K562 (cell line): ENCODE data around the gene MAP3K12. TPM values are rescaled to one million over a fixed set of nuclear protein-coding genes. Genes with fewer than 3 reads are reported as not detected.

Source experiments
- ATF1 ChIP-seq, 2 experiments: fragments of 450-650 bp in 1 of 2; IDR thresholded peaks; 2 replicates each; pipeline ENCODE4 v1.6.1; 2016; ENCODE audit warnings: missing compliant biosample characterization in 1 of 2, missing genetic modification characterization in 1 of 2
- BDP1 ChIP-seq: IDR thresholded peaks from 3 replicates; pipeline ENCODE4 v1.6.1; 2011; ENCODE audit not compliant: insufficient read length, insufficient read depth
- CTBP1 ChIP-seq: fragments of 450-650 bp; IDR thresholded peaks from 2 replicates; pipeline ENCODE4 v1.6.1; 2016; ENCODE audit warnings: borderline replicate concordance
- ETV6 ChIP-seq, 3 experiments: fragments of 150-350 bp in 1 of 3; sonication (generic) in 1 of 3; formaldehyde crosslinking in 1 of 3; IDR thresholded peaks; 2 replicates each; pipeline versions ENCODE4 v1.6.1 to v1.8.0; 2014 to 2022; ENCODE audit warnings: borderline replicate concordance in 2 of 3, low read depth in 2 of 3, antibody characterized with exemption in 1 of 3, low read length in 1 of 3, mild to moderate bottlenecking in 1 of 3, missing genetic modification reagents in 1 of 3
- FOSL1 ChIP-seq: fragments of 200-800 bp; sonication (Bioruptor generic); conservative IDR thresholded peaks from 2 replicates; pipeline ENCODE4 v1.6.1; 2016; ENCODE audit warnings: missing genetic modification characterization, missing compliant biosample characterization
- FUS ChIP-seq: fragments of 200-400 bp; formaldehyde crosslinking; optimal IDR thresholded peaks from 2 replicates; pipeline ENCODE3; 2017; ENCODE audit warnings: low read depth, low read length
- HNRNPK ChIP-seq: fragments of 200-400 bp; formaldehyde crosslinking; IDR thresholded peaks from one replicate; pipeline ENCODE4 v1.6.1; 2018; ENCODE audit warnings: mild to moderate bottlenecking, low read depth, low read length; ENCODE audit not compliant: poor library complexity, severe bottlenecking
- IFI16 ChIP-seq: fragments of 250-450 bp; sonication (Bioruptor Pico); IDR thresholded peaks from 2 replicates; pipeline ENCODE4 v2.1.2; 2022; ENCODE audit warnings: mild to moderate bottlenecking, inconsistent platforms
- KDM5B ChIP-seq: fragments of 200-600 bp; sonication (generic); IDR thresholded peaks from 2 replicates; pipeline ENCODE4 v1.6.1; 2012; ENCODE audit warnings: low read depth, mild to moderate bottlenecking, moderate library complexity, low read length, control low read depth, inconsistent platforms; ENCODE audit not compliant: insufficient replicate concordance
- KLF10 ChIP-seq: fragments of 250-450 bp; sonication (Bioruptor Pico); IDR thresholded peaks from 2 replicates; pipeline ENCODE4 v1.6.1; 2021; ENCODE audit warnings: matching md5 sums
- MXD1 ChIP-seq: fragments of 250-450 bp; sonication (Bioruptor Pico); IDR thresholded peaks from 2 replicates; pipeline ENCODE4 v1.8.0; 2021; ENCODE audit warnings: borderline replicate concordance, mild to moderate bottlenecking, moderate library complexity; ENCODE audit not compliant: poor library complexity, severe bottlenecking
- RBM22 ChIP-seq: fragments of 200-400 bp; formaldehyde crosslinking; IDR thresholded peaks from 2 replicates; pipeline ENCODE4 v1.6.1; 2018; ENCODE audit warnings: low read length, low read depth; ENCODE audit not compliant: poor library complexity, severe bottlenecking
- SMAD4 ChIP-seq: fragments of 250-450 bp; sonication (Bioruptor Pico); conservative IDR thresholded peaks from 2 replicates; pipeline ENCODE4 v1.8.0; 2021; ENCODE audit warnings: inconsistent platforms, mild to moderate bottlenecking, moderate library complexity
- SRSF7 ChIP-seq: fragments of 200-400 bp; formaldehyde crosslinking; optimal IDR thresholded peaks from 2 replicates; pipeline ENCODE3; 2017; ENCODE audit warnings: mild to moderate bottlenecking, low read depth, low read length
- U2AF2 ChIP-seq: fragments of 200-400 bp; formaldehyde crosslinking; optimal IDR thresholded peaks from 2 replicates; pipeline ENCODE3; 2017; ENCODE audit warnings: low read depth, mild to moderate bottlenecking, low read length
- ZEB2 ChIP-seq: fragments of 450-650 bp; IDR thresholded peaks from 2 replicates; pipeline ENCODE4 v1.6.1; 2016
- ZNF134 ChIP-seq: fragments of 250-450 bp; sonication (Bioruptor Pico); conservative IDR thresholded peaks from 2 replicates; pipeline ENCODE4 v1.4.0; 2020
- ZNF583 ChIP-seq: fragments of 250-450 bp; sonication (Bioruptor Pico); IDR thresholded peaks from 2 replicates; pipeline ENCODE4 v1.4.0; 2020
- polyA plus RNA-seq, 8 experiments: library from polyadenylated mRNA; depleted of rRNA in 4 of 8; stranded (reverse) in 5 of 8; unstranded in 3 of 8; fragments of >200 nt; fragmentation: Nextera tagmentation in 2 of 8; fragmentation: Illumina TruSeq in 1 of 8; extraction: Ambion mirVana in 2 of 8; extraction: Trizol in 1 of 8; gene quantifications; 2 replicates each; pipeline versions ENCODE4 v1.2.1 to v1.2.3, GENCODE V29; 2011 to 2014; ENCODE audit warnings: inconsistent platforms in 1 of 8, missing spikeins in 1 of 8
- total RNA-seq, 7 experiments: library from RNA; depleted of rRNA in 6 of 7; stranded (reverse); fragments of >200 nt in 6 of 7; fragmentation: Illumina TruSeq in 2 of 7; extraction: Trizol in 2 of 7; gene quantifications; 2 replicates each; pipeline versions ENCODE4 v1.2.1 to v1.2.3, GENCODE V29; 2011 to 2021; ENCODE audit warnings: low replicate concordance in 1 of 7
- TF ChIP-seq, protein P1 (sequence below), 3 experiments: fragments of 200-800 bp in 1 of 3; sonication (Bioruptor generic) in 1 of 3; sonication (generic) in 1 of 3; formaldehyde crosslinking in 1 of 3; IDR thresholded peaks; 2 replicates each; pipeline versions ENCODE4 v1.6.1 to v1.8.0; 2016 to 2022; ENCODE audit warnings: mild to moderate bottlenecking in 2 of 3, missing compliant biosample characterization in 2 of 3, missing genetic modification characterization in 2 of 3, missing genetic modification reagents in 1 of 3
- TF ChIP-seq, protein P2 (sequence below), 2 experiments: fragments of 150-350 bp in 1 of 2; IDR thresholded peaks; 2 replicates each; pipeline ENCODE4 v1.6.1; 2012 to 2016; ENCODE audit warnings: low read depth in 2 of 2, low read length in 2 of 2, mild to moderate bottlenecking in 1 of 2, moderate library complexity in 1 of 2

Gene MAP3K12
- total and polyA plus RNA-seq, 9 of the 15 experiments (the other 6 are each of a cell fraction or from before 2014, with no cell fraction given): 0.10 to 2.4 (median 1.6) TPM

GRCh38 chr12:53508534-53509170 is 9.4 kb upstream of the MAP3K12 start (continued):
- no peak for TF ChIP-seq ATF1 (CRISPR knock-in tag; IDR thresholded peaks at IDR 0.05)
- no peak; the same call in 1 of the 2 replicates for TF ChIP-seq ATF1 (tag; IDR thresholded peaks at IDR 0.05)
- TF ChIP-seq ZEB2: no peak
- no peak for TF ChIP-seq ZNF134 (CRISPR knock-in tag)
- TF ChIP-seq, protein P1, sequence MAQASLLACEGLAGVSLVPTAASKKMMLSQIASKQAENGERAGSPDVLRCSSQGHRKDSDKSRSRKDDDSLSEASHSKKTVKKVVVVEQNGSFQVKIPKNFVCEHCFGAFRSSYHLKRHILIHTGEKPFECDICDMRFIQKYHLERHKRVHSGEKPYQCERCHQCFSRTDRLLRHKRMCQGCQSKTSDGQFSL (CRISPR knock-in tag; IDR thresholded peaks at IDR 0.05): no peak
- TF ChIP-seq, protein P1 (tag; IDR thresholded peaks at IDR 0.05): no peak
- no peak for TF ChIP-seq KDM5B
- TF ChIP-seq SRSF7: no peak
- TF ChIP-seq FUS: no peak
- TF ChIP-seq CTBP1: peak; percentile 42; the same call in 1 of the 2 replicates
- TF ChIP-seq RBM22: no peak
- no peak for TF ChIP-seq FOSL1 (tag)
- no peak for TF ChIP-seq HNRNPK
- TF ChIP-seq ETV6 (IDR thresholded peaks at IDR 0.05; ENCODE audit: borderline replicate concordance in 1 of 2, low read depth in 2 of 2, low read length in 1 of 2): peak in 1 of 2 experiments; percentile 26; a peak in 1 of 4 replicates
- TF ChIP-seq ETV6 (CRISPR knock-in tag; IDR thresholded peaks at IDR 0.05; ENCODE audit: borderline replicate concordance): no peak
- TF ChIP-seq, protein P2, sequence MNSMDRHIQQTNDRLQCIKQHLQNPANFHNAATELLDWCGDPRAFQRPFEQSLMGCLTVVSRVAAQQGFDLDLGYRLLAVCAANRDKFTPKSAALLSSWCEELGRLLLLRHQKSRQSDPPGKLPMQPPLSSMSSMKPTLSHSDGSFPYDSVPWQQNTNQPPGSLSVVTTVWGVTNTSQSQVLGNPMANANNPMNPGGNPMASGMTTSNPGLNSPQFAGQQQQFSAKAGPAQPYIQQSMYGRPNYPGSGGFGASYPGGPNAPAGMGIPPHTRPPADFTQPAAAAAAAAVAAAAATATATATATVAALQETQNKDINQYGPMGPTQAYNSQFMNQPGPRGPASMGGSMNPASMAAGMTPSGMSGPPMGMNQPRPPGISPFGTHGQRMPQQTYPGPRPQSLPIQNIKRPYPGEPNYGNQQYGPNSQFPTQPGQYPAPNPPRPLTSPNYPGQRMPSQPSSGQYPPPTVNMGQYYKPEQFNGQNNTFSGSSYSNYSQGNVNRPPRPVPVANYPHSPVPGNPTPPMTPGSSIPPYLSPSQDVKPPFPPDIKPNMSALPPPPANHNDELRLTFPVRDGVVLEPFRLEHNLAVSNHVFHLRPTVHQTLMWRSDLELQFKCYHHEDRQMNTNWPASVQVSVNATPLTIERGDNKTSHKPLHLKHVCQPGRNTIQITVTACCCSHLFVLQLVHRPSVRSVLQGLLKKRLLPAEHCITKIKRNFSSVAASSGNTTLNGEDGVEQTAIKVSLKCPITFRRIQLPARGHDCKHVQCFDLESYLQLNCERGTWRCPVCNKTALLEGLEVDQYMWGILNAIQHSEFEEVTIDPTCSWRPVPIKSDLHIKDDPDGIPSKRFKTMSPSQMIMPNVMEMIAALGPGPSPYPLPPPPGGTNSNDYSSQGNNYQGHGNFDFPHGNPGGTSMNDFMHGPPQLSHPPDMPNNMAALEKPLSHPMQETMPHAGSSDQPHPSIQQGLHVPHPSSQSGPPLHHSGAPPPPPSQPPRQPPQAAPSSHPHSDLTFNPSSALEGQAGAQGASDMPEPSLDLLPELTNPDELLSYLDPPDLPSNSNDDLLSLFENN (IDR thresholded peaks at IDR 0.05; ENCODE audit: low read depth in 2 of 2, low read length in 2 of 2): 0 out of 4 replicates have a peak, but pooled peaks of 1 of the 2 experiments have one; percentile 29
- no peak for TF ChIP-seq KLF10
- TF ChIP-seq U2AF2: no peak
- TF ChIP-seq ZNF583 (CRISPR knock-in tag): no peak
- no peak for TF ChIP-seq MXD1 (CRISPR knock-in tag)
- TF ChIP-seq BDP1: no peak
- TF ChIP-seq IFI16 (CRISPR knock-in tag): no peak
- TF ChIP-seq SMAD4: no peak
